DND-41 (cell line): ENCODE data around the gene NBPF6.
"Not testable (repeated sequence)": the region's sequence is repeated elsewhere in the genome, so short reads cannot be mapped to it uniquely, and the experiment has no call there.

ENCODE experiments used
- EZH2 ChIP-seq: IDR thresholded peaks from 3 replicates; pipeline ENCODE4 v1.6.1; 2012; ENCODE audit warnings: borderline replicate concordance, low read depth, mild to moderate bottlenecking, moderate library complexity, low read length, inconsistent platforms; ENCODE audit not compliant: severe bottlenecking
- TF ChIP-seq, protein P1 (sequence below): IDR thresholded peaks from 2 replicates; pipeline ENCODE4 v1.5.1; 2012; ENCODE audit warnings: borderline replicate concordance, low read length, moderate library complexity, mild to moderate bottlenecking; ENCODE audit not compliant: poor library complexity, severe bottlenecking; ENCODE audit errors: extremely low read depth

DNA sequence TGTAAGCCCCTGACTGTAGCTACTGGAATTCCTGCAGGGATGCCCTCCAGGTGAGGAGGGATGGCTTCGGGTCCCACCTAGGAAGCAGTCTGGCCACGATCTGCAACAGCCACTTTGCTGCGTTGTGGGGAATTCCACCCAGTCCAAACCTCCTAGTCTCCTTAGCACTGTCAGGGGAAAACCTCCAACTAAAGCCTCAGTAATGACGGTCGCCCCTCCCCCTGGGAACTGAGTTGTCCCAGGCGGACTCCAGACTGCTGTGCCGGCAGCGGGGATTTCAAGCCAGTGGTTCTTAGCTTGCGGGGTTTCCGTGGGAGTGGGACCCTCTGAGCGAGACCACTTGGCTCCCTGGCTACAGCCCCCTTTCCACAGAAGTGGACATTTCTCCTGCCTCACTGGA is 18.1 kb upstream of the NBPF6 start:
- TF ChIP-seq, protein P1, sequence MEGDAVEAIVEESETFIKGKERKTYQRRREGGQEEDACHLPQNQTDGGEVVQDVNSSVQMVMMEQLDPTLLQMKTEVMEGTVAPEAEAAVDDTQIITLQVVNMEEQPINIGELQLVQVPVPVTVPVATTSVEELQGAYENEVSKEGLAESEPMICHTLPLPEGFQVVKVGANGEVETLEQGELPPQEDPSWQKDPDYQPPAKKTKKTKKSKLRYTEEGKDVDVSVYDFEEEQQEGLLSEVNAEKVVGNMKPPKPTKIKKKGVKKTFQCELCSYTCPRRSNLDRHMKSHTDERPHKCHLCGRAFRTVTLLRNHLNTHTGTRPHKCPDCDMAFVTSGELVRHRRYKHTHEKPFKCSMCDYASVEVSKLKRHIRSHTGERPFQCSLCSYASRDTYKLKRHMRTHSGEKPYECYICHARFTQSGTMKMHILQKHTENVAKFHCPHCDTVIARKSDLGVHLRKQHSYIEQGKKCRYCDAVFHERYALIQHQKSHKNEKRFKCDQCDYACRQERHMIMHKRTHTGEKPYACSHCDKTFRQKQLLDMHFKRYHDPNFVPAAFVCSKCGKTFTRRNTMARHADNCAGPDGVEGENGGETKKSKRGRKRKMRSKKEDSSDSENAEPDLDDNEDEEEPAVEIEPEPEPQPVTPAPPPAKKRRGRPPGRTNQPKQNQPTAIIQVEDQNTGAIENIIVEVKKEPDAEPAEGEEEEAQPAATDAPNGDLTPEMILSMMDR = not testable (repeated sequence)
- TF ChIP-seq EZH2 = not testable (repeated sequence)
